GM12891 (cell line): ENCODE data around the gene CCNK.

Experiments used
- PAX5 ChIP-seq: IDR thresholded peaks from 2 replicates; pipeline ENCODE4 v1.6.1; 2011; ENCODE audit warnings: low read length, moderate library complexity, mild to moderate bottlenecking; ENCODE audit not compliant: insufficient read depth, severe bottlenecking
- POLR2A ChIP-seq: IDR thresholded peaks from 2 replicates; pipeline ENCODE4 v1.6.1; 2011; ENCODE audit warnings: low read depth, low read length, control low read depth
- POLR2AphosphoS5 ChIP-seq: IDR thresholded peaks from 2 replicates; pipeline ENCODE4 v1.6.1; 2011; ENCODE audit warnings: low read depth, low read length, control low read depth
- POU2F2 ChIP-seq: IDR thresholded peaks from 2 replicates; pipeline ENCODE4 v1.6.1; 2011; ENCODE audit warnings: low read depth, mild to moderate bottlenecking, control low read depth, low read length, moderate library complexity
- SPI1 ChIP-seq: IDR thresholded peaks from 2 replicates; pipeline ENCODE4 v1.6.1; 2011; ENCODE audit warnings: low read depth, low read length, control low read depth
- TAF1 ChIP-seq: IDR thresholded peaks from 2 replicates; pipeline ENCODE4 v1.6.1; 2011; ENCODE audit warnings: low read depth, low read length, control low read depth

DNA sequence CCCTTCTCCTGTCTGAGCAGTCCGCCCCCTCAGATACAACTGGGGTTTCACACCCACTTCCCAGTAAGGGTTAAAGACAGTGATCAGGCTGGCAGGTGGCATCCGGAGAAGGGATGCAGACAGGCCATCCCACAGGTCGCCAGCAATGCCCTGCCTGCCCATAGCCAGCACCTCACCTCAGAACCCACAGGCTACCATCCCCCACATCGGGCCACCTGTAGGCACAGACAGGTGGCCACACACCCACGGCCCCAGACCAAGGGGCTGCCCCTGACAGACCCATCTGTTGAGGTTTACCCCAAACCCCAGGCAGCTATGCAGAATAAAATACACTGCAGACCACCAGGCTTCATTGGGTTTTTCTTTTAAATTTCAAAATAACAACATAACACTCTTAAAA lies 57.5 kb downstream of the CCNK start:
- TF ChIP-seq POLR2A (no peak), POLR2AphosphoS5 (no peak), PAX5 (no peak), TAF1 (no peak), SPI1 (no peak), POU2F2 (no peak)
